Tibial nerve (tissue), 3 donors: ENCODE results near the gene BTLA.

Experiments
- CTCF ChIP-seq, 5 experiments: fragments of 200-600 bp in 3 of 5; fragments of 450-650 bp in 2 of 5; sonication (generic) in 3 of 5; IDR thresholded peaks; one replicate each; pipeline ENCODE4 v1.5.1; 2016 to 2019; ENCODE audit warnings: antibody characterized with exemption in 5 of 5, mild to moderate bottlenecking in 3 of 5, moderate library complexity in 2 of 5
- POLR2A ChIP-seq, 2 donors: fragments of 450-650 bp; IDR thresholded peaks; one replicate each; pipeline ENCODE4 v1.6.1; 2017; ENCODE audit warnings: antibody characterized with exemption in 2 of 2, mild to moderate bottlenecking in 2 of 2, moderate library complexity in 2 of 2

DNA sequence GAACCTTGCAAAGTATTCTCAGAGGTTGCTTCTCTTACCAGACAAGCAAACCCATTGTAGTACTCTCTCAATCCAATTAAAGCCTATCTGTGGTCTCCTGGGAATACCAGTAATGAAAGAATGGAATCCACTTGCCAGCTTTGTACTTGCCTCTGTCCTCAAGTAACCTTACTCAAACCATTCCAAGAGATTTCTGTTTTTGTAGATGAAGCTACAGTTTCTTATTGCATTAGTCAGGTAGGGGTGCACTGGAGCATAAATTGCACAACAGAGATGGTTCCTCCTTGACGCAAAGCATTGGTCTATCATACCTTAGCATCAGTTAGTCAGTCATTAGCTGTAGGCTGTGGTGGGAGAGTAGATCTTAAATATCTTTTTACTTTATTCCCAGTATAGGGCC lies 52.9 kb downstream of the BTLA start:
- no peak for TF ChIP-seq CTCF (IDR thresholded peaks at IDR 0.05)
- TF ChIP-seq POLR2A (IDR thresholded peaks at IDR 0.05), result no peak
